Middle frontal gyrus (tissue), 1 donor: ENCODE measurements around the gene CASS4.

Experiments used
- DNase-seq: peaks from one replicate; pipeline ENCODE4 v3.0.0-alpha.2; 2015; ENCODE audit warnings: low spot score; ENCODE audit errors: extremely low spot score

CASS4 gene

DNA sequence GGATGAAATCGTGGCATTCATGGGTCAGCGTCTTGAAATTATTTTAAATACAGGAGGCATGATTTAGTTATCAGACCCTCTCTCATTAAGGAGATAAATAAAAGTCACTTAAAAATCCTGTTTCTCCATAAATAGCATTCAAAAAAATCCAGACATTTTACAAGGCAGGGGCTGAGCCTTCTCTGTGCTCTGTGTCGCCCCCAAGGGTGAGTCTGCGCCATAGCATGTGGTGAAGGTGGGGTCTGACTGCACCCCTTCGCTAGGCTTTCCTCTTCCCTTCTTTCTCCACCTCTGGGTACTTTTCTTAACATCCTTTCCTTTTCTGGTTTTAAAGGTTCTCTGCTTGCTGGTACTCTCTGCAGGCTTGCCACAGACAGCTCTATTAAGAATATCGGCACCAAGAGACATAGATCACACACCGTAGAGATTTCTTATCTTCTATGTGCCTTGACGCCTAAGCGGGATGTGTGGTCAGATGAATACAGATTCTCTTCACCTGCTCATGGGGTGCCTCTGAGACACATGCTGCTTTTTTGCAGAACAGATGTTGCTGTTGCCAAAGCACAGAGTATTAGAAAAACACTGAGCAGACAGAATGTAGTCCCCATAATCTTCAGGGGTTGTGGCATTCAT is 92.4 kb downstream of the CASS4 start:
- DNase-seq: no peak

DNA sequence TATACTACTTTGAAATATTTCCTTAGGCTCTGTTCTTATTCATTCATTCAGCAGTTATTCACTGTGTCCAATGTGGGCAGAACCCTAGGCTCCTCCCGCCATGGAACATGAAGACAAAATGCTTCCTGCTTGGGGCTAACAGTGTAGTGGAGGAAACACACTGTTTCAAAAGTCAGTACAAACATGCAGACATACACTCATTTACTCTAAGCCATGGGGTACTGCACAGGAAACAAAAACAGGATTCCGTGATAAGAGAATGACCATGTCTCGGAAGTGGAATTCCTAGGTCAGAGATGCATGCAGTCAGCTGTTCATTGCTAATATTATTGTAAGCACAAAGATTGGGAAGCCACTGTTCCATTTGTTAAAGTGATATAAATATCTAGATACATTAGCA is 94.0 kb downstream of the CASS4 start:
- DNase-seq: no peak
